ENCODE data around the gene SLC1A3.

SLC1A3 gene

GRCh38 chr5:36683821-36684434 is 77.5 kb downstream of the SLC1A3 start:
- TF ChIP-seq POU6F1 (CRISPR knock-in tag; IDR thresholded peaks at IDR 0.05; ENCODE audit: borderline replicate concordance, low read depth) = no peak
- no peak for TF ChIP-seq ZNF70 (CRISPR knock-in tag; IDR thresholded peaks at IDR 0.05)
- TF ChIP-seq, protein P1, sequence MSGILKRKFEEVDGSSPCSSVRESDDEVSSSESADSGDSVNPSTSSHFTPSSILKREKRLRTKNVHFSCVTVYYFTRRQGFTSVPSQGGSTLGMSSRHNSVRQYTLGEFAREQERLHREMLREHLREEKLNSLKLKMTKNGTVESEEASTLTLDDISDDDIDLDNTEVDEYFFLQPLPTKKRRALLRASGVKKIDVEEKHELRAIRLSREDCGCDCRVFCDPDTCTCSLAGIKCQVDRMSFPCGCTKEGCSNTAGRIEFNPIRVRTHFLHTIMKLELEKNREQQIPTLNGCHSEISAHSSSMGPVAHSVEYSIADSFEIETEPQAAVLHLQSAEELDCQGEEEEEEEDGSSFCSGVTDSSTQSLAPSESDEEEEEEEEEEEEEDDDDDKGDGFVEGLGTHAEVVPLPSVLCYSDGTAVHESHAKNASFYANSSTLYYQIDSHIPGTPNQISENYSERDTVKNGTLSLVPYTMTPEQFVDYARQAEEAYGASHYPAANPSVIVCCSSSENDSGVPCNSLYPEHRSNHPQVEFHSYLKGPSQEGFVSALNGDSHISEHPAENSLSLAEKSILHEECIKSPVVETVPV (CRISPR knock-in tag; IDR thresholded peaks at IDR 0.05) = no peak
- TF ChIP-seq CSDC2 (CRISPR knock-in tag; IDR thresholded peaks at IDR 0.05) = no peak
- no peak for TF ChIP-seq SNAI2 (CRISPR knock-in tag; IDR thresholded peaks at IDR 0.05)
- TF ChIP-seq ZNF8 (CRISPR knock-in tag; IDR thresholded peaks at IDR 0.05) = no peak
- TF ChIP-seq ZNF565 (CRISPR knock-in tag; conservative IDR thresholded peaks at IDR 0.05; ENCODE audit: low read depth) = no peak
- peak; percentile 89 for TF ChIP-seq TCF4 (CRISPR knock-in tag; IDR thresholded peaks at IDR 0.05; ENCODE audit: borderline replicate concordance)
- TF ChIP-seq ZC3H10 (CRISPR knock-in tag; IDR thresholded peaks at IDR 0.05) = no peak
- TF ChIP-seq ZFP3 (CRISPR knock-in tag; IDR thresholded peaks at IDR 0.05) = no peak
- TF ChIP-seq ISL1 (CRISPR knock-in tag; IDR thresholded peaks at IDR 0.05) = no peak
- 0 out of 2 replicates have a peak, but pooled peaks have one; percentile 21 for TF ChIP-seq TSHZ2 (CRISPR knock-in tag; IDR thresholded peaks at IDR 0.05)
- no peak for TF ChIP-seq ARNTL (CRISPR knock-in tag; IDR thresholded peaks at IDR 0.05; ENCODE audit: borderline replicate concordance, low read depth)
- TF ChIP-seq TOX (CRISPR knock-in tag; IDR thresholded peaks at IDR 0.05; ENCODE audit: borderline replicate concordance) = no peak
- no peak for TF ChIP-seq GLIS3 (CRISPR knock-in tag; IDR thresholded peaks at IDR 0.05)
- TF ChIP-seq RARB (CRISPR knock-in tag; IDR thresholded peaks at IDR 0.05) = no peak
- no peak for TF ChIP-seq PPARA (CRISPR knock-in tag; IDR thresholded peaks at IDR 0.05; ENCODE audit: borderline replicate concordance)
- peak; percentile 69; the same call in 2 of the 3 replicates for ATAC-seq

DNA sequence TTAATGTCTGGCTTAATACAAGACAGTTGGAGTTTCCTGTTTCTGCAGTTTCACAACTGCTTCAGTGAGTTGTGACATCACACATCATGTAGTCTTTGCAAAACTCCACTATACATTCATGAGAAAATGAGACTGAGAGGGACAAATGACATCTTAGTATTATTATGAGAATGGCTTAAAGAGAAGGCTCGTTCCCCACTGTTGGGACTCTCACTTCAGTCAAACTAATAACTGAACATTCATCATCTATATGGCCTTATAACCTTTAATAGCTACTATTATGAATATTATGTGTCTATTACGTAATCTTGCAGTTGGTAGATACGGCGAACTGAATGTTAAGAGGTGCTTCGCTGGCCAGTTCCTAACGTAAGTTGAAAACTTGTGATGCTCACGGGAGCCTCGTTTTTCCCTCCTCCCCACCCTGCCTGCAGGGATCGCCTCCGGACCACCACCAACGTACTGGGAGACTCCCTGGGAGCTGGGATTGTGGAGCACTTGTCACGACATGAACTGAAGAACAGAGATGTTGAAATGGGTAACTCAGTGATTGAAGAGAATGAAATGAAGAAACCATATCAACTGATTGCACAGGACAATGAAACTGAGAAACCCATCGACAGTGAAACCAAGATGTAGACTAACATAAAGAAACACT is 79.4 kb downstream of the SLC1A3 start:
- TF ChIP-seq ZFP30 (CRISPR knock-in tag; IDR thresholded peaks at IDR 0.05) (no peak), CSDC2 (CRISPR knock-in tag; IDR thresholded peaks at IDR 0.05) (no peak), ESRRG (CRISPR knock-in tag; IDR thresholded peaks at IDR 0.05) (no peak), TSHZ2 (CRISPR knock-in tag; IDR thresholded peaks at IDR 0.05) (no peak)
- TF ChIP-seq, protein P2, sequence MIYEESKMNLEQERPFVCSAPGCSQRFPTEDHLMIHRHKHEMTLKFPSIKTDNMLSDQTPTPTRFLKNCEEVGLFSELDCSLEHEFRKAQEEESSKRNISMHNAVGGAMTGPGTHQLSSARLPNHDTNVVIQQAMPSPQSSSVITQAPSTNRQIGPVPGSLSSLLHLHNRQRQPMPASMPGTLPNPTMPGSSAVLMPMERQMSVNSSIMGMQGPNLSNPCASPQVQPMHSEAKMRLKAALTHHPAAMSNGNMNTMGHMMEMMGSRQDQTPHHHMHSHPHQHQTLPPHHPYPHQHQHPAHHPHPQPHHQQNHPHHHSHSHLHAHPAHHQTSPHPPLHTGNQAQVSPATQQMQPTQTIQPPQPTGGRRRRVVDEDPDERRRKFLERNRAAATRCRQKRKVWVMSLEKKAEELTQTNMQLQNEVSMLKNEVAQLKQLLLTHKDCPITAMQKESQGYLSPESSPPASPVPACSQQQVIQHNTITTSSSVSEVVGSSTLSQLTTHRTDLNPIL (CRISPR knock-in tag; IDR thresholded peaks at IDR 0.05; ENCODE audit: low read depth) = no peak
- no peak for ATAC-seq

Measured in SK-N-SH treated with all-trans-retinoic acid at 6 μM for 48 hours (cell line).